Caco-2 (cell line): ENCODE results near the gene KDM4C. TPM values are rescaled to one million over a fixed set of nuclear protein-coding genes. Genes with fewer than 3 reads are reported as not detected.

Experiments used
- BruUV-seq: library from RNA; stranded (reverse); fragments of 400-500 nt; replicated peaks from 2 replicates; lab custom pipeline; 2021; lab: Mats Ljungman, UMichigan
- CTCF ChIA-PET: fragments of 300-600 bp; sonication (Branson Sonifier 250); formaldehyde crosslinking; loops from one replicate; lab custom pipeline; 2022; ENCODE audit warnings: antibody characterized with exemption; lab: Charles Lee
- POLR2A ChIA-PET: fragments of 300-600 bp; sonication (Branson Sonifier 250); formaldehyde crosslinking; loops from one replicate; lab custom pipeline; 2022; ENCODE audit warnings: antibody characterized with exemption; lab: Charles Lee
- DNase-seq, 2 experiments: peaks; one replicate each; pipeline versions ENCODE4 v3.0.0 to v3.0.0-alpha.2; 2020 to 2022
- H3K27me3 ChIP-seq: replicated peaks from 2 replicates; pipeline ENCODE4 v1.6.0; 2011; ENCODE audit warnings: low read length; ENCODE audit not compliant: control insufficient read depth, insufficient read depth
- H3K36me3 ChIP-seq: 2 replicates; pipeline ENCODE4 v1.5.1; 2011; ENCODE audit warnings: low read length; ENCODE audit not compliant: control insufficient read depth, insufficient read depth
- H3K4me1 ChIP-seq: fragments of 250-450 bp; sonication (Bioruptor Pico); 2 replicates; pipeline ENCODE4 v1.5.1; 2020; ENCODE audit warnings: mild to moderate bottlenecking
- H3K4me3 ChIP-seq: 2 replicates; pipeline ENCODE4 v1.5.1; 2011; ENCODE audit warnings: low read depth, mild to moderate bottlenecking, control low read depth, low read length
- H3K9me3 ChIP-seq: fragments of 250-450 bp; sonication (Bioruptor Pico); 2 replicates; pipeline ENCODE4 v1.5.1; 2020; ENCODE audit warnings: mild to moderate bottlenecking, moderate library complexity
- H3K27ac Mint-ChIP-seq: one replicate; pipeline ENCODE4 v1.8.0; 2022; ENCODE audit warnings: mixed read lengths; ENCODE audit not compliant: unreplicated experiment
- H3K27me3 Mint-ChIP-seq: one replicate; pipeline ENCODE4 v1.8.0; 2022; ENCODE audit warnings: mixed read lengths; ENCODE audit not compliant: insufficient read depth, unreplicated experiment
- H3K36me3 Mint-ChIP-seq: one replicate; pipeline ENCODE4 v1.8.0; 2022; ENCODE audit warnings: mild to moderate bottlenecking, mixed read lengths; ENCODE audit not compliant: insufficient read depth, unreplicated experiment
- H3K4me1 Mint-ChIP-seq: one replicate; pipeline ENCODE4 v1.8.0; 2022; ENCODE audit warnings: low read depth, mixed read lengths; ENCODE audit not compliant: unreplicated experiment
- H3K4me3 Mint-ChIP-seq: one replicate; pipeline ENCODE4 v1.8.0; 2022; ENCODE audit warnings: mild to moderate bottlenecking, moderate library complexity, mixed read lengths; ENCODE audit not compliant: unreplicated experiment
- H3K9me3 Mint-ChIP-seq: one replicate; pipeline ENCODE4 v1.8.0; 2022; ENCODE audit warnings: mixed read lengths; ENCODE audit not compliant: unreplicated experiment
- CTCF ChIP-seq, 2 experiments: fragments of 200-600 bp in 1 of 2; IDR thresholded peaks; 1 replicate in 1 of 2; 2 replicates in 1 of 2; pipeline versions ENCODE4 v1.5.1 to v1.8.0; 2011 to 2022; ENCODE audit warnings: antibody characterized with exemption in 1 of 2, control low read depth in 1 of 2, inconsistent platforms in 1 of 2, low read depth in 1 of 2, low read length in 1 of 2, mild to moderate bottlenecking in 1 of 2, moderate library complexity in 1 of 2; ENCODE audit not compliant: insufficient read depth in 1 of 2, severe bottlenecking in 1 of 2, unreplicated experiment in 1 of 2
- intact Hi-C: fragments of 100-400 bp; cut with micrococcal nuclease; formaldehyde crosslinking; loops from one replicate; pipeline ENCODE4 v1.10.0; 2022; ENCODE audit not compliant: unreplicated experiment
- total RNA-seq: library from RNA; stranded (reverse); gene quantifications from 2 replicates; pipeline ENCODE4 v1.2.3, GENCODE V29; 2022

The KDM4C gene
- total RNA-seq, 1 experiment from 2014 or later, result 40.3 TPM

GRCh38 chr9:7149258-7149657, 391.5 kb downstream of the KDM4C start:
- Histone ChIP-seq H3K9me3 (no peaks in the 10 kb centered on the region), H3K27me3 (no peaks in the 10 kb centered on the region), H3K4me1 (no peaks in the 10 kb centered on the region), H3K4me3 (no peak overlapping the region), H3K36me3 (no peaks in the 10 kb centered on the region)
- ChIA-PET CTCF (no interaction called here), POLR2A (no interaction called here)
- H3K27ac Mint-ChIP-seq, result no peak overlapping the region
- no peak for TF ChIP-seq CTCF (IDR thresholded peaks at IDR 0.05; ENCODE audit: insufficient read depth in 1 of 2, low read depth in 1 of 2, low read length in 1 of 2, severe bottlenecking in 1 of 2, unreplicated experiment in 1 of 2)
- H3K27me3 Mint-ChIP-seq, result no peaks in the 10 kb centered on the region
- peaks cover 12% of the 10 kb centered on the region for H3K4me1 Mint-ChIP-seq
- H3K9me3 Mint-ChIP-seq, result no peaks in the 10 kb centered on the region
- DNase-seq, result no peak
- intact Hi-C loops, result no loop called here
- peaks cover 39% of the 10 kb centered on the region for H3K36me3 Mint-ChIP-seq
- H3K4me3 Mint-ChIP-seq, result no peak overlapping the region
- BruUV-seq, result no TSS peak

GRCh38 chr9:7150153-7150890, 392.5 kb downstream of the KDM4C start:
- no peaks in the 10 kb centered on the region for H3K36me3 ChIP-seq
- no peaks in the 10 kb centered on the region for H3K27me3 ChIP-seq
- no peaks in the 10 kb centered on the region for H3K4me1 ChIP-seq
- H3K4me3 ChIP-seq, result no peak overlapping the region
- Mint-ChIP-seq H3K27ac (no peak overlapping the region), H3K4me3 (no peak overlapping the region), H3K27me3 (no peaks in the 10 kb centered on the region), H3K9me3 (no peaks in the 10 kb centered on the region), H3K36me3 (peaks cover 37% of the 10 kb centered on the region), H3K4me1 (peaks cover 12% of the 10 kb centered on the region)
- BruUV-seq, result no TSS peak
- no peaks in the 10 kb centered on the region for H3K9me3 ChIP-seq
- no peak for DNase-seq
- intact Hi-C loops, result no loop called here
- no peak for TF ChIP-seq CTCF (IDR thresholded peaks at IDR 0.05; ENCODE audit: insufficient read depth in 1 of 2, low read depth in 1 of 2, low read length in 1 of 2, severe bottlenecking in 1 of 2, unreplicated experiment in 1 of 2)
- POLR2A ChIA-PET, result no interaction called here
- CTCF ChIA-PET, result interaction anchor here (0.5 kb wide), 1 partner anchor 325 kb away, joined by 5 read pairs; no protein-coding TSS in a partner anchor

- no peak for TF ChIP-seq CTCF (IDR thresholded peaks at IDR 0.05; ENCODE audit: insufficient read depth in 1 of 2, low read depth in 1 of 2, low read length in 1 of 2, severe bottlenecking in 1 of 2, unreplicated experiment in 1 of 2)
- DNase-seq, result no peak
- Mint-ChIP-seq H3K4me1 (no peaks in the 10 kb centered on the region), H3K9me3 (no peaks in the 10 kb centered on the region), H3K36me3 (peaks cover 40% of the 10 kb centered on the region), H3K27me3 (no peaks in the 10 kb centered on the region), H3K4me3 (no peak overlapping the region), H3K27ac (no peak overlapping the region)
- Histone ChIP-seq H3K9me3 (no peaks in the 10 kb centered on the region), H3K4me1 (no peaks in the 10 kb centered on the region), H3K4me3 (no peak overlapping the region), H3K27me3 (no peaks in the 10 kb centered on the region), H3K36me3 (no peaks in the 10 kb centered on the region)
- intact Hi-C loops, result no loop called here
- CTCF ChIA-PET, result no interaction called here
- no TSS peak for BruUV-seq
- POLR2A ChIA-PET, result no interaction called here
Measured at GRCh38 chr9:7153134-7153533, 395.4 kb downstream of the KDM4C start.
